ENCODE measurements around the gene ASPG. TPM values are rescaled to one million over a fixed set of nuclear protein-coding genes. Genes with fewer than 3 reads are reported as not detected.

Gene ASPG
- total and polyA plus RNA-seq, 2 of the 13 experiments (the other 11 are each of a cell fraction or from before 2014, with no cell fraction given), result not detected

DNA sequence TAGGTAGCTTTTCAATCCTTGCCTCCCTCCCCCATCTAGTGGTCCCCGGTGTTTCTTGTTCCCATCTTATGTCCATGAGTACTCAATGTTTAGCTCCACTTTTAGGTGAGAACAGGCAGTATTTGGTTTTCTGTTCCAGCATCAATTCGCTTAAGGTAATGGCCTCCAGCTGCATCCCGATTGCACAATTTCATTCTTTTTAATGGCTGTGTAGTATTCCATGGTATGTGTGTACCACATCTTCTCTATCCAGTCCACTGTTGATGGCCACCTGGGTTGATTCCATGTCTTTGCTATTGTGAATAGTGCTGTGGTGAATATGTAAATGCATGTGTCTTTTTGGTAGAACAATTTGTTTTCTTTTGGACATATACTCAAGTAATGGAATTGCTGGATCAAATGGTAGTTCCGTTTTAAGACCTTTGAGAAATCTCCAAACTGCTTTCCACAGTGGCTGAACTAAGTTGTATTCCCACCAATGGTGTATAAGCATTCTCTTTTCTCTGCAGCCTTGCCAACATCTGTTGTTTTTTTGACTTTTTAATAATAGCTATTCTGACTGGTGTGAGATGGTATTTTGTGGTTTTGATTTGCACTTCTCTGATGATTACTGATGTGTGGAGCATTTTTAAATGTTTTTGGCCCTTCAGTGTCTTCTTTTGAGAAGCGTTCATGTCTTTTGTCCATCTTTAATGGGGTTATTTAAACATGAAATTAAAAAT is 34.2 kb upstream of the ASPG start (continued):
- no peak for TF ChIP-seq ZNF782 (CRISPR knock-in tag; IDR thresholded peaks at IDR 0.05; ENCODE audit: borderline replicate concordance)
- no peak for TF ChIP-seq NCOA2 (CRISPR knock-in tag; IDR thresholded peaks at IDR 0.05)
- TF ChIP-seq SMC3 (IDR thresholded peaks at IDR 0.05; ENCODE audit: low read length), result no peak
- TF ChIP-seq ZNF563 (CRISPR knock-in tag; IDR thresholded peaks at IDR 0.05), result no peak
- TF ChIP-seq HNF1A (IDR thresholded peaks at IDR 0.05; ENCODE audit: low read depth), result no peak
- TF ChIP-seq HNF1A (CRISPR knock-in tag; IDR thresholded peaks at IDR 0.05; ENCODE audit: borderline replicate concordance), result no peak

GRCh38 chr14:104054222-104054905 is 31.1 kb upstream of the ASPG start:
- Histone ChIP-seq H3K79me2 (ENCODE audit: insufficient read depth, low read length) (no peaks in the 10 kb centered on the region), H3K4me2 (ENCODE audit: low read depth, low read length) (no peak overlapping the region), H3K36me3 (replicated peaks in 1 of 2; ENCODE audit: control insufficient read depth in 1 of 2, insufficient read depth in 2 of 2, low read length in 2 of 2) (no peaks in the 10 kb centered on the region), H3K27ac (ENCODE audit: extremely low read length, insufficient read depth, low read length) (no peak overlapping the region), H3K9me3 (ENCODE audit: low read length) (no peaks in the 10 kb centered on the region), H3K27me3 (ENCODE audit: control insufficient read depth in 1 of 2, insufficient read depth in 2 of 2, low read length in 2 of 2) (peaks cover 7 to 44% of the 10 kb centered on the region in 2 experiments; a peak in 4 of 5 replicates), H4K20me1 (ENCODE audit: insufficient read depth, low read length) (no peaks in the 10 kb centered on the region), H3K9ac (ENCODE audit: insufficient read depth, low read depth, low read length) (no peak overlapping the region), H3K4me1 (ENCODE audit: insufficient read depth, low read length) (no peaks in the 10 kb centered on the region), H3K4me3 (replicated peaks in 1 of 3; ENCODE audit: insufficient read depth in 1 of 3, low read depth in 2 of 3, low read length in 3 of 3) (no peak overlapping the region), H2AFZ (ENCODE audit: low read length) (no peak overlapping the region)
- FAIRE-seq, result no peak
- CTCF ChIA-PET (ENCODE audit: low intra/inter-chr PET ratio, low total read pairs), result no interaction called here
- no peak for DNase-seq (ENCODE audit: low spot score)
- no peak for ATAC-seq
- in situ Hi-C loops (cut with HindIII; ENCODE audit: extremely low pct_ligation_motif_present, low pct_unique_long_range_greater_than_20kb) (no loop called here), intact Hi-C loops (cut with micrococcal nuclease; ENCODE audit: unreplicated experiment) (no loop called here)
- 28% methylated on average over 15 of the region's 16 CpGs for WGBS (ENCODE audit: low lambda C conversion rate)
- POLR2A ChIA-PET, result no interaction called here
- TF ChIP-seq CREB1 (IDR thresholded peaks at IDR 0.05) (0 out of 2 replicates have a peak, but pooled peaks have one; percentile 5), CREB1 (CRISPR knock-in tag; IDR thresholded peaks at IDR 0.05) (no peak), MIXL1 (CRISPR knock-in tag; IDR thresholded peaks at IDR 0.05) (no peak), POLR2G (IDR thresholded peaks at IDR 0.05; ENCODE audit: low read depth, low read length) (no peak)
- no TSS peak for BruUV-seq (replicated peaks)

Measured in HepG2 (cell line).